Stimulated activated CD8-positive, alpha-beta memory T cell treated with anti-CD3 and anti-CD28 coated beads, Interleukin-15, amount 100 ng/mL, for 1 hour (primary cell): ENCODE results near the gene DPP10.
"Not testable (repeated sequence)": the region's sequence is repeated elsewhere in the genome, so short reads cannot be mapped to it uniquely, and the experiment has no call there.

Source experiments
- DNase-seq: peaks from one replicate; pipeline ENCODE4 v3.0.0-alpha.2; 2020; ENCODE audit warnings: low read depth

The DPP10 gene

GRCh38 chr2:114724454-114724853, 282.0 kb downstream of the DPP10 start:
- DNase-seq: no peak

- DNase-seq: no peak
Measured at GRCh38 chr2:114727012-114727411, 284.6 kb downstream of the DPP10 start.

GRCh38 chr2:114728372-114728771, 285.9 kb downstream of the DPP10 start:
- DNase-seq: no peak

- DNase-seq: no peak
Measured at GRCh38 chr2:114729026-114729425, 286.6 kb downstream of the DPP10 start.

- DNase-seq: no peak
Measured at GRCh38 chr2:114735126-114735525, 292.7 kb downstream of the DPP10 start.

GRCh38 chr2:114742245-114742644, 299.8 kb downstream of the DPP10 start:
- DNase-seq: no peak

GRCh38 chr2:114745700-114746099, 303.3 kb downstream of the DPP10 start:
- no peak for DNase-seq

- not testable (repeated sequence) for DNase-seq
Measured at GRCh38 chr2:114748175-114748574, 305.7 kb downstream of the DPP10 start.

GRCh38 chr2:114752425-114752824, 310.0 kb downstream of the DPP10 start:
- DNase-seq: no peak

GRCh38 chr2:114753145-114753544, 310.7 kb downstream of the DPP10 start:
- no peak for DNase-seq

- DNase-seq: no peak
Measured at GRCh38 chr2:114754907-114755563, 312.6 kb downstream of the DPP10 start.

GRCh38 chr2:114762376-114762775, 319.9 kb downstream of the DPP10 start:
- no peak for DNase-seq

- DNase-seq: no peak
Measured at GRCh38 chr2:114762986-114763385, 320.5 kb downstream of the DPP10 start.

- no peak for DNase-seq
Measured at GRCh38 chr2:114769110-114769509, 326.7 kb downstream of the DPP10 start.

GRCh38 chr2:114769991-114770390, 327.6 kb downstream of the DPP10 start:
- no peak for DNase-seq

GRCh38 chr2:114784046-114784445, 341.6 kb downstream of the DPP10 start:
- DNase-seq: no peak

- no peak for DNase-seq
Measured at GRCh38 chr2:114784890-114785583, 342.6 kb downstream of the DPP10 start.

- no peak for DNase-seq
Measured at GRCh38 chr2:114786901-114787300, 344.5 kb downstream of the DPP10 start.

GRCh38 chr2:114787486-114787885, 345.0 kb downstream of the DPP10 start:
- DNase-seq: no peak

GRCh38 chr2:114789989-114790388, 347.5 kb downstream of the DPP10 start:
- DNase-seq: no peak

- DNase-seq: no peak
Measured at GRCh38 chr2:114797540-114797939, 355.1 kb downstream of the DPP10 start.

GRCh38 chr2:114797942-114798341, 355.5 kb downstream of the DPP10 start:
- DNase-seq: no peak

GRCh38 chr2:114800371-114800770, 357.9 kb downstream of the DPP10 start:
- DNase-seq: no peak

GRCh38 chr2:114805195-114805594, 362.8 kb downstream of the DPP10 start:
- no peak for DNase-seq
